ENCODE results near the gene PNPLA7. TPM values are rescaled to one million over a fixed set of nuclear protein-coding genes. Genes with fewer than 3 reads are reported as not detected.
"Not testable (repeated sequence)": the region's sequence is repeated elsewhere in the genome, so short reads cannot be mapped to it uniquely, and the experiment has no call there.

Gene PNPLA7
- total and polyA plus RNA-seq, 2 of the 13 experiments (the other 11 are each of a cell fraction or from before 2014, with no cell fraction given): 0.42 to 1.5 TPM

DNA sequence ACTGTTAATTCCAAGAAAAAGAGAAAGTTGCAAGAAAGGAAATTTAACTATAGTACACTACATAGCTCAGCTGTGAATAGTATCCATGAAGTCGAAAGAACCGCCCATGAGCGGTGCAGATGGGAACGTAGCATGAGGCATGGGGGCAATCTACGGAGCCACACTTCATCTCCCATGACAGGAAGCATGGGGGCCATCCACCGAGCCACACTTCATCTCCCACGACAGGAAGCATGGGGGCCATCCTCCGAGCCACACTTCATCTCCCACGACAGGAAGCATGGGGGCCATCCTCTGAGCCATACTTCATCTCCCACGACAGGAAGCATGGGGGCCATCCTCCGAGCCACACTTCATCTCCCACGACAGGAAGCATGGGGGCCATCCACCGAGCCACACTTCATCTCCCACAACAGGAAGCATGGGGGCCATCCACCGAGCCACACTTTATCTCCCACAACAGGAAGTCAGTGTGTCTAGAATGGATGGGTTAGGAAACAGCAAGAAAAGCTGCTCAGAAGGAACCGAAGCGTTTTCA is 13.5 kb downstream of the PNPLA7 start:
- H3K36me3 ChIP-seq (replicated peaks in 1 of 2; ENCODE audit: control insufficient read depth in 1 of 2, insufficient read depth in 2 of 2, low read length in 2 of 2); BruUV-seq (replicated peaks); intact Hi-C loops (cut with micrococcal nuclease; ENCODE audit: unreplicated experiment); H3K27ac ChIP-seq (ENCODE audit: extremely low read length, insufficient read depth, low read length); H3K4me2 ChIP-seq (ENCODE audit: low read depth, low read length); FAIRE-seq; H4K20me1 ChIP-seq (ENCODE audit: insufficient read depth, low read length); DNase-seq (ENCODE audit: low spot score); ATAC-seq; H3K79me2 ChIP-seq (ENCODE audit: insufficient read depth, low read length); H2AFZ ChIP-seq (ENCODE audit: low read length); H3K4me3 ChIP-seq (replicated peaks in 1 of 3; ENCODE audit: insufficient read depth in 1 of 3, low read depth in 2 of 3, low read length in 3 of 3); in situ Hi-C loops (cut with HindIII; ENCODE audit: extremely low pct_ligation_motif_present, low pct_unique_long_range_greater_than_20kb); H3K9ac ChIP-seq (ENCODE audit: insufficient read depth, low read depth, low read length); POLR2A ChIA-PET; CTCF ChIA-PET (ENCODE audit: low intra/inter-chr PET ratio, low total read pairs); H3K27me3 ChIP-seq (ENCODE audit: control insufficient read depth in 1 of 2, insufficient read depth in 2 of 2, low read length in 2 of 2); H3K9me3 ChIP-seq (ENCODE audit: low read length): not testable (repeated sequence)
- peaks cover 13% of the 10 kb centered on the region for H3K4me1 ChIP-seq (ENCODE audit: insufficient read depth, low read length)
- 83% methylated on average over 16 of the region's 16 CpGs for WGBS (ENCODE audit: low lambda C conversion rate)

DNA sequence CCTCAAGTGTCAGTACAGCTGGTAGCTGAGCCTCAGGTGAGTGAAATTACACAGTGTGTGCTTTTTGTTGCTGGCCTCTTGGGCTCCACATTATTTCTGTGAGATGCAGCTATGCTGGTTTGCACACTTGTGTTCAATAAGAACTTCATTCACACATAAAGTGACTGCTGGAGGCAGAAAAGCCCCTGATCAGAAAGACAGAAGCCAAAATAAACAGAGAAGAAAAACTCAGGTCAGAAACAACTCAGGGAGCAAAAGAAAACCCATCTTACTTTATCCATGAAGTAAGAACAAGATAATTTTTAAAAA is 15.1 kb downstream of the PNPLA7 start:
- intact Hi-C loops (cut with micrococcal nuclease; ENCODE audit: unreplicated experiment): no loop called here
- 0 out of 2 replicates have a peak, but pooled peaks have one; percentile 16 for TF ChIP-seq ZNF136 (CRISPR knock-in tag; IDR thresholded peaks at IDR 0.05; ENCODE audit: low read depth)
- TF ChIP-seq, protein P1, sequence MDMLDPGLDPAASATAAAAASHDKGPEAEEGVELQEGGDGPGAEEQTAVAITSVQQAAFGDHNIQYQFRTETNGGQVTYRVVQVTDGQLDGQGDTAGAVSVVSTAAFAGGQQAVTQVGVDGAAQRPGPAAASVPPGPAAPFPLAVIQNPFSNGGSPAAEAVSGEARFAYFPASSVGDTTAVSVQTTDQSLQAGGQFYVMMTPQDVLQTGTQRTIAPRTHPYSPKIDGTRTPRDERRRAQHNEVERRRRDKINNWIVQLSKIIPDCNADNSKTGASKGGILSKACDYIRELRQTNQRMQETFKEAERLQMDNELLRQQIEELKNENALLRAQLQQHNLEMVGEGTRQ (IDR thresholded peaks at IDR 0.05; ENCODE audit: low read depth, low read length): no peak
- TF ChIP-seq, protein P1 (CRISPR knock-in tag; IDR thresholded peaks at IDR 0.05; ENCODE audit: borderline replicate concordance): peak; percentile 60; the same call in 1 of the 2 replicates
- peak; percentile 7 for TF ChIP-seq PHF5A (CRISPR knock-in tag; IDR thresholded peaks at IDR 0.05; ENCODE audit: low read depth, unreplicated experiment)
- TF ChIP-seq NRL (CRISPR knock-in tag; IDR thresholded peaks at IDR 0.05; ENCODE audit: borderline replicate concordance): no peak
- no peak for TF ChIP-seq MED8 (CRISPR knock-in tag; IDR thresholded peaks at IDR 0.05; ENCODE audit: insufficient replicate concordance)
- TF ChIP-seq, protein P2, sequence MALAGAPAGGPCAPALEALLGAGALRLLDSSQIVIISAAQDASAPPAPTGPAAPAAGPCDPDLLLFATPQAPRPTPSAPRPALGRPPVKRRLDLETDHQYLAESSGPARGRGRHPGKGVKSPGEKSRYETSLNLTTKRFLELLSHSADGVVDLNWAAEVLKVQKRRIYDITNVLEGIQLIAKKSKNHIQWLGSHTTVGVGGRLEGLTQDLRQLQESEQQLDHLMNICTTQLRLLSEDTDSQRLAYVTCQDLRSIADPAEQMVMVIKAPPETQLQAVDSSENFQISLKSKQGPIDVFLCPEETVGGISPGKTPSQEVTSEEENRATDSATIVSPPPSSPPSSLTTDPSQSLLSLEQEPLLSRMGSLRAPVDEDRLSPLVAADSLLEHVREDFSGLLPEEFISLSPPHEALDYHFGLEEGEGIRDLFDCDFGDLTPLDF (CRISPR knock-in tag; IDR thresholded peaks at IDR 0.05): no peak
- 0 out of 2 replicates have a peak, but pooled peaks have one; percentile 38 for TF ChIP-seq ZNF317 (CRISPR knock-in tag; IDR thresholded peaks at IDR 0.05)
- TF ChIP-seq DMAP1 (CRISPR knock-in tag; IDR thresholded peaks at IDR 0.05): 0 out of 2 replicates have a peak, but pooled peaks have one; percentile 9
- TF ChIP-seq, protein P3, sequence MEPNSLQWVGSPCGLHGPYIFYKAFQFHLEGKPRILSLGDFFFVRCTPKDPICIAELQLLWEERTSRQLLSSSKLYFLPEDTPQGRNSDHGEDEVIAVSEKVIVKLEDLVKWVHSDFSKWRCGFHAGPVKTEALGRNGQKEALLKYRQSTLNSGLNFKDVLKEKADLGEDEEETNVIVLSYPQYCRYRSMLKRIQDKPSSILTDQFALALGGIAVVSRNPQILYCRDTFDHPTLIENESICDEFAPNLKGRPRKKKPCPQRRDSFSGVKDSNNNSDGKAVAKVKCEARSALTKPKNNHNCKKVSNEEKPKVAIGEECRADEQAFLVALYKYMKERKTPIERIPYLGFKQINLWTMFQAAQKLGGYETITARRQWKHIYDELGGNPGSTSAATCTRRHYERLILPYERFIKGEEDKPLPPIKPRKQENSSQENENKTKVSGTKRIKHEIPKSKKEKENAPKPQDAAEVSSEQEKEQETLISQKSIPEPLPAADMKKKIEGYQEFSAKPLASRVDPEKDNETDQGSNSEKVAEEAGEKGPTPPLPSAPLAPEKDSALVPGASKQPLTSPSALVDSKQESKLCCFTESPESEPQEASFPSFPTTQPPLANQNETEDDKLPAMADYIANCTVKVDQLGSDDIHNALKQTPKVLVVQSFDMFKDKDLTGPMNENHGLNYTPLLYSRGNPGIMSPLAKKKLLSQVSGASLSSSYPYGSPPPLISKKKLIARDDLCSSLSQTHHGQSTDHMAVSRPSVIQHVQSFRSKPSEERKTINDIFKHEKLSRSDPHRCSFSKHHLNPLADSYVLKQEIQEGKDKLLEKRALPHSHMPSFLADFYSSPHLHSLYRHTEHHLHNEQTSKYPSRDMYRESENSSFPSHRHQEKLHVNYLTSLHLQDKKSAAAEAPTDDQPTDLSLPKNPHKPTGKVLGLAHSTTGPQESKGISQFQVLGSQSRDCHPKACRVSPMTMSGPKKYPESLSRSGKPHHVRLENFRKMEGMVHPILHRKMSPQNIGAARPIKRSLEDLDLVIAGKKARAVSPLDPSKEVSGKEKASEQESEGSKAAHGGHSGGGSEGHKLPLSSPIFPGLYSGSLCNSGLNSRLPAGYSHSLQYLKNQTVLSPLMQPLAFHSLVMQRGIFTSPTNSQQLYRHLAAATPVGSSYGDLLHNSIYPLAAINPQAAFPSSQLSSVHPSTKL (CRISPR knock-in tag; IDR thresholded peaks at IDR 0.05): peak; percentile 5; the same call in 1 of the 2 replicates

More for the DNA sequence above, 15.1 kb downstream of the PNPLA7 start:
- H3K4me1 ChIP-seq (ENCODE audit: insufficient read depth, low read length): peaks cover 13% of the 10 kb centered on the region
- no peaks in the 10 kb centered on the region for H3K79me2 ChIP-seq (ENCODE audit: insufficient read depth, low read length)
- in situ Hi-C loops (cut with HindIII; ENCODE audit: extremely low pct_ligation_motif_present, low pct_unique_long_range_greater_than_20kb): no loop called here
- peak overlapping the region; percentile 72 for H3K4me2 ChIP-seq (ENCODE audit: low read depth, low read length)
- no peak for FAIRE-seq
- no TSS peak for BruUV-seq (replicated peaks)
- no peaks in the 10 kb centered on the region for H3K27me3 ChIP-seq (ENCODE audit: control insufficient read depth in 1 of 2, insufficient read depth in 2 of 2, low read length in 2 of 2)
- no peaks in the 10 kb centered on the region for H3K9me3 ChIP-seq (ENCODE audit: low read length)
- H3K36me3 ChIP-seq (replicated peaks in 1 of 2; ENCODE audit: control insufficient read depth in 1 of 2, insufficient read depth in 2 of 2, low read length in 2 of 2): no peaks in the 10 kb centered on the region
- ATAC-seq: no peak
- ChIA-PET POLR2A (interaction anchor here (0.6 to 0.7 kb wide), 2 partner anchors 17 to 43 kb away, joined by 3 to 4 read pairs; partner anchors contain the start of gene MRPL41), CTCF (ENCODE audit: low intra/inter-chr PET ratio, low total read pairs) (no interaction called here)
- no peak overlapping the region for H3K4me3 ChIP-seq (replicated peaks in 1 of 3; ENCODE audit: insufficient read depth in 1 of 3, low read depth in 2 of 3, low read length in 3 of 3)
- no peaks in the 10 kb centered on the region for H4K20me1 ChIP-seq (ENCODE audit: insufficient read depth, low read length)
- no peak for DNase-seq (ENCODE audit: low spot score)
- H3K27ac ChIP-seq (ENCODE audit: extremely low read length, insufficient read depth, low read length): peak overlapping the region; percentile 37
- H3K9ac ChIP-seq (ENCODE audit: insufficient read depth, low read depth, low read length): no peak overlapping the region
- H2AFZ ChIP-seq (ENCODE audit: low read length): no peak overlapping the region

Data from HepG2 (cell line).